Measurements from ENCODE around the gene WNT8B. TPM values are rescaled to one million over a fixed set of nuclear protein-coding genes. Genes with fewer than 3 reads are reported as not detected.

The WNT8B gene
- total RNA-seq, 1 donor from 2014 or later = not detected

- Mint-ChIP-seq H3K27me3 (ENCODE audit: unreplicated experiment) (peaks cover 4% of the 10 kb centered on the region), H3K4me1 (ENCODE audit: low read depth, unreplicated experiment) (no peaks in the 10 kb centered on the region), H3K9me3 (ENCODE audit: unreplicated experiment) (peaks cover 2% of the 10 kb centered on the region), H3K4me3 (ENCODE audit: unreplicated experiment) (no peak overlapping the region), H3K27ac (ENCODE audit: unreplicated experiment) (no peak overlapping the region), H3K36me3 (ENCODE audit: unreplicated experiment) (peaks cover 9% of the 10 kb centered on the region)
- DNase-seq = no peak
- TF ChIP-seq, protein P1, sequence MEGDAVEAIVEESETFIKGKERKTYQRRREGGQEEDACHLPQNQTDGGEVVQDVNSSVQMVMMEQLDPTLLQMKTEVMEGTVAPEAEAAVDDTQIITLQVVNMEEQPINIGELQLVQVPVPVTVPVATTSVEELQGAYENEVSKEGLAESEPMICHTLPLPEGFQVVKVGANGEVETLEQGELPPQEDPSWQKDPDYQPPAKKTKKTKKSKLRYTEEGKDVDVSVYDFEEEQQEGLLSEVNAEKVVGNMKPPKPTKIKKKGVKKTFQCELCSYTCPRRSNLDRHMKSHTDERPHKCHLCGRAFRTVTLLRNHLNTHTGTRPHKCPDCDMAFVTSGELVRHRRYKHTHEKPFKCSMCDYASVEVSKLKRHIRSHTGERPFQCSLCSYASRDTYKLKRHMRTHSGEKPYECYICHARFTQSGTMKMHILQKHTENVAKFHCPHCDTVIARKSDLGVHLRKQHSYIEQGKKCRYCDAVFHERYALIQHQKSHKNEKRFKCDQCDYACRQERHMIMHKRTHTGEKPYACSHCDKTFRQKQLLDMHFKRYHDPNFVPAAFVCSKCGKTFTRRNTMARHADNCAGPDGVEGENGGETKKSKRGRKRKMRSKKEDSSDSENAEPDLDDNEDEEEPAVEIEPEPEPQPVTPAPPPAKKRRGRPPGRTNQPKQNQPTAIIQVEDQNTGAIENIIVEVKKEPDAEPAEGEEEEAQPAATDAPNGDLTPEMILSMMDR (IDR thresholded peaks at IDR 0.05; ENCODE audit: partially characterized antibody, unreplicated experiment) = no peak
Measured at GRCh38 chr10:100496567-100496966, 33.8 kb downstream of the WNT8B start.

- Mint-ChIP-seq H3K27ac (ENCODE audit: unreplicated experiment) (no peak overlapping the region), H3K36me3 (ENCODE audit: unreplicated experiment) (peaks cover 13% of the 10 kb centered on the region), H3K9me3 (ENCODE audit: unreplicated experiment) (peaks cover 2% of the 10 kb centered on the region), H3K4me3 (ENCODE audit: unreplicated experiment) (no peak overlapping the region), H3K27me3 (ENCODE audit: unreplicated experiment) (peaks cover 6% of the 10 kb centered on the region), H3K4me1 (ENCODE audit: low read depth, unreplicated experiment) (no peaks in the 10 kb centered on the region)
- no peak for DNase-seq
- TF ChIP-seq, protein P1 (IDR thresholded peaks at IDR 0.05; ENCODE audit: partially characterized antibody, unreplicated experiment) = no peak
Measured at GRCh38 chr10:100498059-100498458, 35.2 kb downstream of the WNT8B start.

- Mint-ChIP-seq H3K9me3 (ENCODE audit: unreplicated experiment) (peaks cover 2% of the 10 kb centered on the region), H3K4me1 (ENCODE audit: low read depth, unreplicated experiment) (peaks cover 5% of the 10 kb centered on the region), H3K4me3 (ENCODE audit: unreplicated experiment) (no peak overlapping the region), H3K27me3 (ENCODE audit: unreplicated experiment) (peaks cover 6% of the 10 kb centered on the region), H3K27ac (ENCODE audit: unreplicated experiment) (no peak overlapping the region), H3K36me3 (ENCODE audit: unreplicated experiment) (peaks cover 12% of the 10 kb centered on the region)
- TF ChIP-seq, protein P1 (IDR thresholded peaks at IDR 0.05; ENCODE audit: partially characterized antibody, unreplicated experiment) = no peak
- no peak for DNase-seq
Measured at GRCh38 chr10:100501423-100501822, 38.6 kb downstream of the WNT8B start.

- peaks cover 2% of the 10 kb centered on the region for H3K27me3 Mint-ChIP-seq (ENCODE audit: unreplicated experiment)
- H3K27ac Mint-ChIP-seq (ENCODE audit: unreplicated experiment) = no peak overlapping the region
- TF ChIP-seq, protein P1 (IDR thresholded peaks at IDR 0.05; ENCODE audit: partially characterized antibody, unreplicated experiment) = no peak
Measured at GRCh38 chr10:100502926-100503494, 40.2 kb downstream of the WNT8B start.

DNA sequence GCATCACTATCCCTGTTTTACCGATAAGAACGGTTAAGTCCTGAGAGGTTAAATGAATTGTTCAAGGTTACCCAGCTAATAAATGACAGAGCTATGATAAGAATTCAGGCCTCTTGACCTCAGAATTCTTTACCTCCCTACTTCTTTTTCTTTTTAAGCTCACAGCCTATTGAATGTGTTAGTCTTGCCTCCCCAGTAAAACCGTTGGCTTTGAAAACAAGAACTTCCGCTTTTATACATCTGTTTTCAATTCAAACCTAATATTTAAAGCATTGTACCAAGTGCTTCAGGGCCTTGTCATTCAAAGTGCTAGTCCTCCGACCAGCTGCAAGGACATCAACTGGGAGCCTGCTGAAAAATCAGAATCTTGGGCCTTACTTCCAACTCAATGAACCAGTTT is 41.3 kb downstream of the WNT8B start:
- DNase-seq = no peak
- no peak overlapping the region for H3K27ac Mint-ChIP-seq (ENCODE audit: unreplicated experiment)
- H3K9me3 Mint-ChIP-seq (ENCODE audit: unreplicated experiment) = peaks cover 2% of the 10 kb centered on the region
- TF ChIP-seq, protein P1 (IDR thresholded peaks at IDR 0.05; ENCODE audit: partially characterized antibody, unreplicated experiment) = no peak
- no peak overlapping the region for H3K4me3 Mint-ChIP-seq (ENCODE audit: unreplicated experiment)
- H3K27me3 Mint-ChIP-seq (ENCODE audit: unreplicated experiment) = peaks cover 2% of the 10 kb centered on the region
- H3K36me3 Mint-ChIP-seq (ENCODE audit: unreplicated experiment) = peaks cover 8% of the 10 kb centered on the region
- peaks cover 5% of the 10 kb centered on the region for H3K4me1 Mint-ChIP-seq (ENCODE audit: low read depth, unreplicated experiment)

More at GRCh38 chr10:100502926-100503494, 40.2 kb downstream of the WNT8B start:
- H3K9me3 Mint-ChIP-seq (ENCODE audit: unreplicated experiment) = peaks cover 2% of the 10 kb centered on the region
- DNase-seq = no peak
- peaks cover 8% of the 10 kb centered on the region for H3K36me3 Mint-ChIP-seq (ENCODE audit: unreplicated experiment)
- no peak overlapping the region for H3K4me3 Mint-ChIP-seq (ENCODE audit: unreplicated experiment)
- peaks cover 5% of the 10 kb centered on the region for H3K4me1 Mint-ChIP-seq (ENCODE audit: low read depth, unreplicated experiment)

All from glutamatergic neuron (in vitro differentiated cells).